Left renal pelvis (tissue), 4 donors: ENCODE measurements around the gene CASP9. TPM values are rescaled to one million over a fixed set of nuclear protein-coding genes. Genes with fewer than 3 reads are reported as not detected.

Source experiments
- DNase-seq, 4 donors: peaks; one replicate each; pipeline ENCODE4 v3.0.0-alpha.2; 2013; ENCODE audit warnings: low read depth in 4 of 4, low spot score in 3 of 4
- polyA plus RNA-seq, 4 donors: library from polyadenylated mRNA; unstranded; fragments of 120-200 nt; gene quantifications; one replicate each; pipeline ENCODE4 v1.2.1, GENCODE V29; 2013; ENCODE audit not compliant: insufficient read length in 4 of 4

The CASP9 gene
- polyA plus RNA-seq, result 10 to 100 TPM; 18.5 to 34.4 (median 28.2) TPM

DNA sequence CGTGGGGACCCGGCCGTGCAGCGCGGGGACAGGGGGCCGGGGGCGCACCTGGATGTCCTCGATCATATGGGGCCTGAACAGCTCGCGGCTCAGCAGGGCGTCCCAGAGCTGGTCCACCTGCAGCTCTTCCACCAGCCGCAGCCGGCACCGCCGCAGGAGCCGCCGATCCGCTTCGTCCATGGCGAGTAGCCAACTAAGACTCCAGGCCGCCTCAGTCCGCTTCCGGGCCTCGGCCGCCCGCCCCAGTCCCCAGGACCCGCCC lies at the start of gene CASP9:
CASP9 (minus strand) TSS at position 195 of the 262 bp plus-strand sequence; CDS start at position 180, 15 bp downstream.
- DNase-seq, result no peak

DNA sequence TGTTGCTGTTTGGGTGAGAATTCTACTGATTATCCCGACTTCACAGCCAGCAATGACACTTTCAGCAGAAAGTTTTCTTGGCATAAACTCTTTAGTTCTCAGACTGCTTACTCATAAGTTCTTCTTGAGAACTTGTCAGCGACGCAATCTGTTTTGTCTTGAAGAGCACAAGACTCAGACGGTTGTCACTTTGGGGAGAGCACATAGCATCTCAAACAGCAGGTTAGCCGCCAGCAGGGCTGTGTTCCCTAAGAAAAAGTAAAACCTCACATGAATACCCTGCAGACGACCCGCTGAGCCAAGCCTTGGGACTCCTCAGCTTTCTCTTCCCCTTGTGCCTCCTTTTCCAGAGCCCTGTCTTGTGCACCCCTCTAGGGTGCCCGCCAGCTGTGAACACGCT lies 49.5 kb upstream of the CASP9 start:
- DNase-seq, result no peak

DNA sequence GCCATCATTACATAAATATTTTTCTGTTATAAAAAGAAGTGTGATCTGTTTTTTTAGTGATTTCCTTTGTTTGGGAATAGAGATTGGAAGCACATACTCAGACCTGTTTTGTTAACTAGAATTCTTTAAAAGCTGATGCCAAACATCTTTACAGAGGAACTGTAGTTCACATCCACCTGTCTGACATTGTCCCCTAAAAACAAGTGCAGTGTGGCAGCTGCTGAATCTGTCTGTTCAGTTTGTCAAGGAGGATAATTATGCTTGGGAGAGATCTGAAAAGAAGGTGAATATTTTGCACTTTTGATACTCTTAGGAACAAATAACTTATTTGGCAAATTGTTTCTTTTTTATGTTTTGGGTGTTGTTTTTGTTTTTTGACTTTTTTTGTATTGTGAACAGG lies 47.3 kb upstream of the CASP9 start:
- DNase-seq, result no peak

DNA sequence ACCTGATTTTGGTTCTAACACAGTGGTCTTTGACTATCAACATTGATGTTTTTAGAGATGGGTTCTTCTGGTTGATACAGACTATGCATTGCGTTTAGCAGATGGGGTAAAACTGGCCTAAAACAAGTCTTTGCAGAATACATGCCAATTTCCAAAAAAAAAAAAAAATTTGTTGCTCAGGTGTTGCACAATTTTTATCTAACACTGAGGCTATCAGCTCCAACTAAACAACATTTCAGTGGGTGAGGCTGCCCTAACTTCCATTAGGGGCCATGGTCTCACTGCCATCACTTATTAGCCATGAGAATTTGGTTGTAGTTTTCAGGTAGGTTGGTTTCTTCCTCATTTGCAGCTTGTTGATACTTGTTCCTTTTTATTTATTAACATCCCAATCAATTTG lies 46.8 kb upstream of the CASP9 start:
- no peak for DNase-seq

DNA sequence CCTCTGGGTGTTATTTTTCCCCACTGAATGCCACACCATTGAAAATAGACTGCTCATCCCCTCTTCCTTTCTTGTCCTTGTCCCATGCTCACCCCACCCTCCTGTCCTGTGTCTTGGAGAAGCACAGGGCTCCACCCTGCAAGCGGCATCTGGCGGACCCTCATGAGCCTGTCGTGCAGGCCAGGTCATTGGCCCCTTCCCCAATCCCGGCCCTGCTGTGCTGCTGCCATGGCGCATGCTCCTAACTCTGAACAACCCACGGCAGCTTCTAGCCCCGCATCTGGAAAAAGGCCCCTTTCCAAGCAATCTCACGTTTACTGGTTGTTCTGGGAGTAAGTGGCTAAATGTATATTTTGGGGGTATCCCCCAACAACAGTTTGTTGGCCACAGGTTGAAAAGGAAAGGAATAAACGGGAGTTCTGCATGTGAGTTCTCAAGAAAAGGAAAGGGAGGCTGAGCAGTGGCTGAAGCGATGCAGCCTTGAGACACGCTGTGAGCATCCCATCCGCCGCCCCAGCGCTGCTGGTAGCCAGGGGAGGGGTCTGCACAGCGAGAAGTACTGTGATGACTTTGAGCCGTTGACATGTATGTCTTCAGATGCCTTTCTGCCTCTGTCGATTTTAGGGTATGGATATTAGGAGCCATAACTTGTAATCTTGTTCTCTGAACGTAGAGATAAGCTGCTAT lies 44.5 kb upstream of the CASP9 start:
- no peak for DNase-seq

DNA sequence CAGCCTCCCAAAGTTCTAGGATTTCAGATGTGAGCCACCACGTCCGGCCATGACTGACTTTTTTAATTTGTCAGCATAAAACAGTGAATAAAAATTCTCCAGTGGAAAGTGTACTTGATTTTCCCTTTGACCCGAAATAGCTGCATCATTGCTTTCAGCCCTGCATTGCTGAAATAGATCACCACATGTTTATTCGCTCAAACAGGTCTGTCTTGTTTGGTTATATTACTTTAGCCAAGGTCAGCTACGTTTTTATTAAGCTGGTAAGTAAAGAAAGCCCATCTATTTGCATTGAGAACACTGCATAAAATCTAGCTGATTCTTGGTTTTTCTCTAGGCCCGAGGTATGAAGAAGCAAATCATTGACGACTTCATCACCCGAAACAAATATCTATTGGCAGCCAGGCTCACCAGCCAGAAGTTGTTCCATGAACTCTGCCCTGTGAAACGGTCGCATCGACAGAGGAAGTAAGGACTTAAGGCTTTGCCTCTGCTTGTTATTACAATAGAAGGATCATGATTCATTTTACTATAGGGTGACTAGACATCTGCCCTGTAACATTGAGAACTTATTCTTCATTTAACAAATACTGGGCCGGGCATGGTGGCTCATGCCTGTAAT lies 35.3 kb upstream of the CASP9 start:
- no peak for DNase-seq

DNA sequence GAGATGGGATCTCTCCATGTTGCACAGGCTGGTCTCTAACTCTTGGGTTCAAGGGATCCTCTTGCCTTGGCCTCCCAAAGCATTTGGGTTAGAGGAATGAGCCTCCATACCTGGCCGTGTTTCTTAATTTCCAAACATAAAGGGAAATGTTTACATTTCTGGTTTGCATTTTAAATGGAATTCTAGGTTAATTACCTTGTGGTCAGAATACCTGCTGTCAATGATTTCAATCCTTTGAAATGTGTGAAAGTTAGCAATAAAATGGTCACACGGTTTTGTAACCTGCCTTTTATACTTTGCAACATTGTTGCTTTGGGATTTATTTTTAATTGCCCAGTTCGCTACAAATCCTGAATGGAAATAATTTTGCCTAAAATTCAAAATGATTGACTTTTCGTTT lies 34.5 kb upstream of the CASP9 start:
- no peak for DNase-seq

DNA sequence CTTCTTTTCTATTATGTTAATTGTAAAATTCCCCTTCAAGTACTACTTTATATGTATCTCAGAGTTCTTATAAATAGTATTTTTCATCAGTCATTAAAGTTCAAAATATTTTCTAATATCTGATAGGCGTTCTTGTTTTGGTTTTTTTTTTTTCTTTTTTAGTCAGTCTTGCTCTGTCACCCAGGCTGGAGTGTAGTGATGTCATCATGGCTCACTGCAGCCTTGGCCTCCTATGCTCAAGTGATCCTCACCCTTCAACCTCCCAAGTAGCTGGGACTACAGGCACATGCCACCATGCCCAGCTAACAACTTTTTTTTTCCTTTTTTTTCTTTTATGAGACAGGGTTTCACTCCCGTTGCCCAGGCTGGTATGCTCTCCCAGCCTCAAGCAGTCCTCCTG lies 33.6 kb upstream of the CASP9 start:
- no peak for DNase-seq

DNA sequence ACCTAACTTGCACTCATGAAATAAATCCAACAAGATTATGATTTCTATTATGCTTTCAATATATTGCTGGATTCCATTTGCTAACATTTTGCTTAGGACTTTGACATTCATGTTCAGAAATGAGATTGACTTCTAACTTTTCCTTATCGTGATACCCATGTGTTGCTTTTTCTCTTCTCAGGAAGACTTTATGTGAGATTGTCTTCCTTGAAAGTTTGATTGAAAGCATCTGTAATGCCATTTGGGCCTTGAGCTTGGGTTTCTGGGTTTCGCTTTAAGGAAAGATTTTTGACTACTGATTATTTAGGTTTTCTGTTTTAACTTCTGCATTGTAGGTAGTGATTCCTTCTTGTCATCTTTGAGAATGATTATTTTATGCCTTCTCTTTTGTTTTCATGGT lies 33.0 kb upstream of the CASP9 start:
- DNase-seq, result no peak

DNA sequence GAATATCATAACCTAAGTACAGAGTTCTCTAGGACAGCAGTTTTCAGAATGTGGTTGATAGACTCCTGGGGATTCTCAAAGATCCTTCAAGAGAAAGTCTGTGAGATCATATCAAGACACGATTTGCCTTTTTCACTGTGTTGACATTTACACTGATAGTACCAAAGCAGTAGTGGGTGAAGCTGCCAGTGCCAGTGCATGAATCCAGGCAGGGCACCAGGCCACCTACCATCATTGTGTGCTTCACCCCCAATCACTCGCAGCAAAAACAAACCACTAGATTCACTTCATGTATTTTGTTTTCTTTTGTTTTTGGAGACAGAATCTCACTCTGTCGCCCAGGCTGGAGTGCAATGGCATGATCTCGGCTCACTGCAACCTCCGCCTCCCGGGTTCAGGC lies 26.6 kb upstream of the CASP9 start:
- no peak for DNase-seq

DNA sequence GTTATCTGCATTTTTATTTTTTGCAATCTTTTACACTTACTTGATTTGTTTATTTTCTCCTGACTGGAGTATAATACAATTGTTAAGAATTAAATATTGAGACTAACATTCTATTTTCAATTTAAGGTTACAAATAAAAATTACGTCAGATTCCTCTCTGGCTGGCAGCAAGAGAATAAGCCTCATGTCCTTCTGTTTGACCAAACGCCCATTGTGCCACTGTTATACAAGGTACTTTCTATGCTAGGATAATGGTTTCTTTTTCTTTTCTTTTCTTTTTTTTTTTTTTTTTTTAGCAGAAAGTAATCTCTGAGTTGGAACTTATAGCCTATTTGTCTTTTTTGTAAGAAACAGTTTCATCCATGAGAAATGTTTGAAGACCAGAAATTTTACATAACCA lies 22.6 kb upstream of the CASP9 start:
- DNase-seq, result no peak

DNA sequence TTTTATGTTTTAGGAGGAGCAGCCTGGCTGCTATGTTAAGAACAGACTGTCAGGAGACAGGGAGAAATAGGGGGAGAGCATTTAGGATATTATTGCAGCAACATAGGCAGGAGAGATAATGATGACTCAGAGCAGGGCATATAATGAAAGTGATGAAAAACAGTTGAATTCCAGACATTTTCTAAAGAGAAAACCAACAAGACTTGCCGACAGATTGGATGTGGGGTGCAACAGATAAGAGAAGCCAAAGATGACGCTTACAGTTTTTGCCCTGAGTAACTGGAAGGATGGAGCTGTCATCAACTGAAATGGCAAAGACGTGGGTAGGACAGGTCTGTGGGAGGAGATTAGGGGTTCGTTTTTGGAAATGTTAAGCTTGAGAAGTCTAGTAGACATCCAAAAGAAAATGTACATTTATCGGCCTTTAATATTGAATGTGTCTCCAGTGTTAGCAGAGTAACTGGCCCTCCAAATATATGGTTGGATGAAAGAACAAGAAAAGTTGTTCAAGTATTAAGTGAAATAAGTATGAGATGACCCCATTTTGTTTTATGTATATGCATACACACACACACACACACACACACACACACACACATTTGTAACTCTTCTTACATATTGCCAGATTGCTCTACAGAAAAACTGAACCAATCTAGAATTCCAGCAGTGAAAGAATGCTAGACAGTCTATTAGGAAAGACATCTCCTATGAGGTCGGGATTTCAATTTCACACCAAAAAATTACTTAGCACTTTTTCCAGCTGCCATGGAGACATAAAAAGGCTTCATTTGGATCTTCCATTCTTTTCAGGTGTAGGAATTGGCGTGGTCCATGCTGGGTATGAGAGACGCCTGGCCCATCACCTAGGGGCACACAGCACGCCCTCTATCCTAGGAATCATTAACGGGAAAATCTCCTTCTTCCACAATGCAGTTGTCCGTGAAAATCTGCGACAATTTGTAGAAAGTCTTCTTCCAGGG lies 19.9 kb upstream of the CASP9 start:
- no peak for DNase-seq

DNA sequence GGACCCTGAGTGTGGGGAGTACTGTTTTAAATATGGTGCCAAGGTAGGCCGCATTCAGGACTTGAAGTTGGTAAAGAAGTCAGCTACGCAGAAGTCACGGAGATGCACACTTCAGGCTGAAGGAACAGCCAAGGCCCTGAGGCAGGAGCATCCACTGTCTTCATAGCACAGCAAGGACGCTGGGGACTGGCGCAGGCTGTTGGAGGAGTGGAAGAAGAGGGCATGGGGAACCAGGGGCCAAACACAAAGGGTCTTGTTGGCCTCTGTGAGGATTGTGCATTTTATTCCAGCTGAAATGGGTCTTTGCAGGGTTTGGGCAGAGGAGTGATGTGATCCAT lies 19.2 kb upstream of the CASP9 start:
- no peak for DNase-seq

DNA sequence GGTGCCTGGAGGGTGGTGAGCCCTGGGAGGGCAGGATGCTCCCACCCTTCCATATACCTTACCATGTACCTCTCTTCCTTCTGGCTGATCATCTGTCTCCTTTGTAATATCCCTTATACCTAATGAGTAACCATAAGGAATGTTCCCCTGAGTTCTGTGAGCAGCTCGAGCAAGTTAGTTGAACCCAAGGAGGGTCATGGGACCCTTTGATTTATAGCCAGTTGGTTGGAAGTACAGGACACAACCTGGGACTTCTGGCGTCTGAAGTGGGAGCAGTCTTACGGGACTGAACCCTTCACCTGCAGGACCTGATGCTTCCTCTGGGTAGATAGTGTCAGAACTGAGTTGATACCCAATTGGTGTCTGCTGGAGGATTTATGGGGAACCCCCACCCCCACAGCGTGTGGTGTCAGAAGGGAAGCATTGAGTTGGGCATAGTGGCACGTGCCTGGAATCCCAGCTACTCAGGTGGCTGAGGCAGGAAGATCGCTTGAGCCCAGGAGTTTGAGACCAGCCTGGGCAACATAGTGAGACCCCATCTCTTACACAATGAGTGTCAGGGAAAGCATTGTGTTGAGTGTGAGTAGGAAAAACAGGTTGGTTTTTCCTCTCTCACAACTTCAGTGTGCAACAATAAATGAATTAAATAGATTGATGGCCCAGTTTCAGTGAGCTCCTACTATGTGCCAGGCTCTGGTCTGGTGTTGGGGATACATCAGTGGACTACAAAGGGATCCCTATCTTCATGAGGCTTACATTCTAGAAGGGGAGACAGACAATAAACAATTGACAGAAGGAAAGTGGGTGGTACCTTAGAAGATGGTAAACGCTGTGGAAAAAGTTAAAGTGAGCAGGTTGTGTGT lies 18.6 kb upstream of the CASP9 start:
- DNase-seq, result no peak

DNA sequence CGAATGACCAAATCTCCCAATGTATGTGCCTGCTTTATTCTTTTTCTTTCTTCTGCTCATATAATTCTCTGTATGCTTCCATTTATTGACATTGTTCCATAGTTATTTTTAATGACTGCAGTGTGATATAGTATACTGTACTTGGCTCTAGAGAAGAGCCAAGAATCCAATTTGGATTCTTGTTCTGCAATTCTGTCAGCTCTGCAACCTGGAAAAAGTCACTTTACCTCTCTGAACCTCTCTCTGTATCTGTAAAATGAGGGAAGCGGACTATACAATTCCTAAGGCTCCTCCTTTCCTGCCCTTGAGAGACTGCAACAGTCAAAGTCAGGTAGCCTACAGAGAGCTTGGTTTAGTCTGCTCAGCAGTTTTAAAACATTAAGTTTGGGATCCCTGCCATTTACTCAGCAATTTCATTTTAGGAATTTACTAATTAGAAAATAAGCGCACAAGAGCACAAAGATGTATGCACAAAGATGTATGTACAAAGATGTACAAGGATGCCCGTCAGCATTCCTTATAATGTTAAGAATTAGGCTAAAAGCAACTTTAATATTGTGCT lies 17.3 kb upstream of the CASP9 start:
- no peak for DNase-seq

DNA sequence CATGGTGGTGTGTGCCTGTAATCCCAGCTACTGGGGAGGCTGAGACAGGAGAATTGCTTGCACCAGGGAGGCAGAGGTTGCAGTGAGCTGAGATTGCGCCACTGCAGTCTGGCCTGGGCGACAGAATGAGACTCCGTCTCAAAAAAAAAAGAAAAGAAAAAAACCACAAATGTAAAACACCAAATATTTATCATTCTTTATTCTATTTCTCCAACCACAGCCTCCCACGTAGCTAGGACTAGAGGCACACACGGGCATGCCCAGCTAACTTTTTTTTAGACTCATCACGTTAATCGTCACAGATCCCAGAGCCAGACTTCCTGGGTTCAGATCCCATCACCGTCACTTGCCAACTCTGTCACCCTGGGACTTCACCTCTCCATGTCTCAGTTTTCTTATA lies 16.2 kb upstream of the CASP9 start:
- DNase-seq, result no peak

DNA sequence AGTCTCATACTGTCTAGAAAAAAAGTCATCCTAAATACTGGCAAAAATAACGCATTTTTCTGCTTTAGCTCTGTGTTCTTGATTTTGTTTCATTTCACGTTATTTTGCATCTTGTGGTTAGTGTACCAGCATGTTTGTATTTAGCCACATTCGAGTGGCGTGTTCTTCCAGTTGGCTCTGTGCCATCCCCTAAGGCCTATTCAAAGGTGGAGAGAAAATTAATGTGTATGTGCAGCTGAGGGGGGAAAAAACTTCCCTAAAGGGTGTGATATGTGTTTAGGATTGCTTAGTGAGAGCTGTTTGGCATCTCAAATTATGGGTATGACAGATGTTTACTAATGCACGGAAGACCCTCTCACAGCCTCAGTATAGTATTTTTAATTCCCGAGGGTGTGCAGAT lies 14.8 kb upstream of the CASP9 start:
- no peak for DNase-seq

DNA sequence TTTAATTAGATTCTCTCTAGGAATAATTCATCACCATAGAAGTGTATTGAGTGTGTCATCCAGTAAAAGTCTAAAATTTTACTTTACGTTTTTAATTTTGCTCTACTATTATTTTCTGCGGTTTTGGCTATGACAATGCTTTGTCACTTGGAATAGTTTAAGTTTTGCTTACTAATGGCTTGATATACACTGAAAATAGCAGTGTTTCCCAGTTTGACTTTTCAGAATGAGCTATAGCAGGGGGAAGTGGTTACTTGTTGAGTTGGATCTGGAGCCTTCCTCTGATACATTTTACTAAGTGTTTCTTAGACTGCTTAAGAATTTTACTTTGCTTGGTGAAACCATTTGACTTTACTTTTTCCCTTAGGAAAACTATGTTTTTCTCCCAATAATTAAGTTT lies 7.7 kb upstream of the CASP9 start:
- DNase-seq, result no peak

DNA sequence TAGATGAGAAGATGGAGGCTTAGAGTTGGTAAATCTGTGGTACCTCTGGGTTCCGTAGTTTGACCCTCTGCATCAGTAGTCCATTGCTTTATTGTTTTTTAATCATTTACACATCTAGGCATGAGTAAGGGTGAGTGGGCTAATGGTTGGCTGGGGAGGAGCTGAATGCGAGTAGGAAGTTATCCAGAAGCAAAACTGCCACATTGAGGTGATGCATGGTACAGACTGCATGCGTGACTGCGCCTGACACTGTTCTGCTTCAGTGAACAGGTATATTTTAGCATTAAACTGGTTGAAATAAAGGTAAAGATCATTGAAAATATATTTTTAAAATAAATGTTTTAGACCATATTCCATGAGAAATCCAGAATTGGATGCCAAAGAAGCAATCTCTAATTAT lies 7.0 kb upstream of the CASP9 start:
- no peak for DNase-seq

DNA sequence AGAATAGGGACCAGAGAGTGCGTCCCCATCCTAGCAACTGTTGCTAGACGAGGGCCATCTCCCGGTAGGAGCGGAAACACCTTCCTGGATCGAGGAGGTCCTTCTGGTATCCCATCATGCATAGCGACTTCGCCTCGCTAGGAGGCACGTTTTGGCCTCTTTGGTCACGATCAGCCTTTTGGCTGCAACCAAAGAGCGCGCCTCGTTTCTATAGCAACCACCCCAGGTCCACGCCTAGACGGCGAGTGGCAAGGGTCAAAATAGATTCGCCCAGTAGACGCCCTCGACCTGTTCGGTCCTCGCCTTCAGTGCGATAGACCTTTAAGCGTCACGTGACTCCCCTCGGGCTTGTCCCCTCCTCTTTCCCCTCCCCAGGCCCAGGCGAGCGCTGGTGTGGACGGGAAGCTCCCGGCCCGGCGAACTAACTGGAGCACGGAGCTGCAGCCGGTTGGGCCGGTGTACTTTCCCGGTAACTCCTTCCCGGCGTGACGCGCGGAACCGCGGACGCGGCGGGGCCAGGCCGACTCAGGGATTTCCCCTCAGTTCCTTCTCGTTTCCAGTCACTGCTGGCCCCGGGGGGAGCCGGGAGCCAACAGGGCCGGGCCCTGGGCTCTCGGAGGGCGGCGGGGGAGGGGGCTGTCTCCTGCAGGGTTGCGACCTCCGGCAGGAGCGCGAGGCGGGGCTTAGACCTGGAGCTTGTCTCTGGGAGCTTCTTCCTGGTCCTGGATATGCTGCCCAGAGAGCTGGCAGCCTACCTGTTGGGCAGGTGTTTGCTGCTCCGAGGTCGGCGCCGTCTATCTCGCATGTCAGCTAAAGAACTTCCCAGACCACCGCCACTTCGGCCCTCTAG lies 2.7 kb upstream of the CASP9 start, which contains the start of gene DNAJC16:
DNAJC16 (plus strand) TSS at position 359 of the 850 bp plus-strand sequence. CDS start 2,258 bp downstream, outside the sequence.
- DNase-seq, result peak; percentile 100
